Measurements from ENCODE around the gene MPHOSPH9. TPM values are rescaled to one million over a fixed set of nuclear protein-coding genes. Genes with fewer than 3 reads are reported as not detected.
A peak's percentile ranks its signal among the peaks of the same experiment; 100 is the strongest.

Gene MPHOSPH9, protein sequence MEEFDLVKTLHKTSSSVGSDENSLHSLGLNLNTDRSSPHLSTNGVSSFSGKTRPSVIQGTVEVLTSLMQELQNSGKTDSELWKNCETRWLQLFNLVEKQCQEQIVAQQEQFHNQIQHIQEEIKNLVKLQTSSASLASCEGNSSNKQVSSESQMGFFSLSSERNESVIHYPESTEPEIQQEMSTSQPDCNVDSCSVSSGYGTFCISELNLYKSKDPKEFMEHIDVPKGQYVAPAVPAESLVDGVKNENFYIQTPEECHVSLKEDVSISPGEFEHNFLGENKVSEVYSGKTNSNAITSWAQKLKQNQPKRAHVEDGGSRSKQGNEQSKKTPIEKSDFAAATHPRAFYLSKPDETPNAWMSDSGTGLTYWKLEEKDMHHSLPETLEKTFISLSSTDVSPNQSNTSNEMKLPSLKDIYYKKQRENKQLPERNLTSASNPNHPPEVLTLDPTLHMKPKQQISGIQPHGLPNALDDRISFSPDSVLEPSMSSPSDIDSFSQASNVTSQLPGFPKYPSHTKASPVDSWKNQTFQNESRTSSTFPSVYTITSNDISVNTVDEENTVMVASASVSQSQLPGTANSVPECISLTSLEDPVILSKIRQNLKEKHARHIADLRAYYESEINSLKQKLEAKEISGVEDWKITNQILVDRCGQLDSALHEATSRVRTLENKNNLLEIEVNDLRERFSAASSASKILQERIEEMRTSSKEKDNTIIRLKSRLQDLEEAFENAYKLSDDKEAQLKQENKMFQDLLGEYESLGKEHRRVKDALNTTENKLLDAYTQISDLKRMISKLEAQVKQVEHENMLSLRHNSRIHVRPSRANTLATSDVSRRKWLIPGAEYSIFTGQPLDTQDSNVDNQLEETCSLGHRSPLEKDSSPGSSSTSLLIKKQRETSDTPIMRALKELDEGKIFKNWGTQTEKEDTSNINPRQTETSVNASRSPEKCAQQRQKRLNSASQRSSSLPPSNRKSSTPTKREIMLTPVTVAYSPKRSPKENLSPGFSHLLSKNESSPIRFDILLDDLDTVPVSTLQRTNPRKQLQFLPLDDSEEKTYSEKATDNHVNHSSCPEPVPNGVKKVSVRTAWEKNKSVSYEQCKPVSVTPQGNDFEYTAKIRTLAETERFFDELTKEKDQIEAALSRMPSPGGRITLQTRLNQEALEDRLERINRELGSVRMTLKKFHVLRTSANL
- total RNA-seq (2014; rRNA removed; shearing (Covaris generic)) = 59.8 and 75.1 TPM in 2 replicates

DNA sequence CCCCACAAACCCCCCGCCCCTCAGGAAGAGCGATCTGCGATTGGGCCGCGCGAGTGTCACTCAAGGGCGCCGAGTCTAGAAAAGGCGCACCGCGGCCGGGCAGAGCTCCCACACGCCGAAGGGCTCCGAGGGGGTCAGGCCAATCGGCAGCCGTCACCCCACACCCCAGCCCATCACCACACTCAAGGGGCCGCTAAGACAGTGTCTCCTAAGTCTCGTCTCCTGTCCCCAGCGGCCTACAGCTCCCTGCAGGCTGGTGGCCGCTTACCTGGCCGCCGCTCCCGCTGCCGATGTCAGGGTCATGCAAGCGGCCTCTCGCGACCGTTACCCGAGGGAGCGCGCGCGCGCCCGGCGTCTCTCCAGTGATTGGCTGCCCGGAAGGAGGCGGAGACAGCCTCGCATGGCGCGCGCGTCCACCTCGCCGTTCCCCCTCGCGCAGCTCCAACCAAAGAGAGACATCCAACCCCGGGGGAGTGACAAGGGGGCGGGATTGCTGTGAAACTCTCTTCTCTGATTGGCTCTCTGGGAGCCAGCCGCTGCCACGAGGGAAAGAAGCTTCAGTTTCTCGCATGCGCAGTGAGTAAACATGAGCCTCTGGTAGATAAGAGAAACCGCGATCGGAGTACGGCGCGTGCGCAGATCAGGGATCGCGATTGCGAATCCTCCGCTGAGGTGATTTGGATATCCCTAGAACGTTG is at the start of gene MPHOSPH9, which contains the start of gene MTRFR:
Gene MPHOSPH9, minus strand, starts transcription at position 335 of the 698 bp plus-strand sequence. CDS start 2,777 bp downstream, outside the sequence.
Gene MTRFR, plus strand, starts transcription at position 630 of the 698 bp plus-strand sequence. CDS start 20,239 bp downstream, outside the sequence.
- peak; percentile 99 for DNase-seq (ENCODE audit: low spot score)

DNA sequence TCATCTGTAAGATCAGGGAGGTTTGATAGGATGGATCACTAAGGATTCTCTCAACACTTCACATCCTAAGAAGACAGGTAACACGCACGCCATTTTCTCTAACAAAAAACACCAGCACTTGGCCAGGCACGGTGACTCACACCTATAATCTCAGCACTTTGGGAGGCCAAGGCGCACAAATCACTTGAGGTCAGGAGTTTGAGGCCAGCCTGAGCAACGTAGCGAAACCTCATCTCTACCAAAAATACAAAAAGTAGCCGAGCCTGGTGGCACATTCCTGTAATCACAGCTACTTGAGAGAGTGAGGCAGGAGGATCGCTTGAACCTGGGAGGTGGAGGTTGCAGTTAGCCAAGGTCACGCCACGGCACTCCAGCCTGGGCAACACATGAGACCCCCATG is 49.2 kb upstream of the MPHOSPH9 start:
- no peak for DNase-seq (ENCODE audit: low spot score)

DNA sequence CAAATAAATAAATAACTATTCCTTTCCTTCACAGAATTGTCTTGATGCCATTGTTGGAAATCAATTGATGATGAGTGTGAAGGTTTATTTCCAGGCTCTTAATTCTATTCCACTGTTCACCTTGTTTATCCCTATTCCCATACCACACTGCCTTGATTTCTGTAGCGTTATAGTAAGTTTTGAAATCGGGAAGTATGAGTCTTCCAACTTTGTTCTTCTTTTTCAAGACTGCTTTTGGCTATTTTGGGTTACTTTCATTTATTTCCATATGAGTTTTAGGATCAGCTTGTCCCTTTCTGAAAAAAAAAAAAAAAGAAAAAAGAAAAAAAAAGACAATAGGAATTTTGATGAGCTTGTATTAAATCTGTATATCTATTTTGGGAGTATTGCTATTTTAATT is 48.0 kb upstream of the MPHOSPH9 start:
- no peak for DNase-seq (ENCODE audit: low spot score)

DNA sequence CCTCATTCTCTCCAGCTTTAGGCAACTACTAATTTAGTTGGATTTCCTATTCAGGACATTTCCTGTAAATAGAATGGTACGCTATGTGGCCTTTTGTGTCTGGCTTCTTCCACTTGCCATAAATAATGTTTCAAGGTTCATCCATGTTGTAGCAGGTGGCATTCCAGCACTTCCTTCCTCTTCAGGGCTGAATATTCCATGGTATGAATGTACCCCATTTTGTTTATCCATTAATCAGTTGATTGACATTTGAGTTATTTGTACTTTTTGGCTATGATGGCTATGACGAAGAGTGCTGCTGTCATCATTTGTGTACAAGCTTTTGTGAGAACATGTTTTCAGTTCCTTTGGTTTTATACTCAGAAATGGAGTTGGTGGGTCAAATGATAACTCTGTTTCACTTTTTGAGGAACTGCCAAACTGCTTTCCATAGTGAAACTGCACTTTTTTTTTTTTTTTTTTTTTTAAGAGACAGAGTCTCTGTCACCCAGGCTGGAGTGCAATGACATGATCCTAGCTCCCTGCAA is 45.2 kb upstream of the MPHOSPH9 start:
- DNase-seq (ENCODE audit: low spot score) = no peak

DNA sequence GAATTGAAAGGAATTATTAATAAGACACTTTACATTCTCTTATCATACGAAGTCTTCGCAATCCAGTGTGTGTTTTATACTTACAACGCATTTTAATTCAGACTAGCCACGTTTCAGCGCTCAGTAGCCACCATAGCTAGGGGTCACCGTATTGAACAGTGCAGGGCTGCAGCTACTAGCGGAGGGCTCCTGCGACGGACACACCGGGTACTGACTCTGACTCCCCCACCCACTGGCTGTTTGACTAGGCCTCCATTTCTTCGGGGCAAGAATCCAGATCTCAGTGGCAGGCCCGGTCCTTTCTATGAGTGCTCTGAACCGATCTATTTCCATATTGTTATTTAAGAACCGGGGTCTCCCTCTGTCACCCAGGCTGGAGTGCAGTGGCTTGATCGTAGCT is 40.2 kb upstream of the MPHOSPH9 start:
- DNase-seq (ENCODE audit: low spot score) = no peak

DNA sequence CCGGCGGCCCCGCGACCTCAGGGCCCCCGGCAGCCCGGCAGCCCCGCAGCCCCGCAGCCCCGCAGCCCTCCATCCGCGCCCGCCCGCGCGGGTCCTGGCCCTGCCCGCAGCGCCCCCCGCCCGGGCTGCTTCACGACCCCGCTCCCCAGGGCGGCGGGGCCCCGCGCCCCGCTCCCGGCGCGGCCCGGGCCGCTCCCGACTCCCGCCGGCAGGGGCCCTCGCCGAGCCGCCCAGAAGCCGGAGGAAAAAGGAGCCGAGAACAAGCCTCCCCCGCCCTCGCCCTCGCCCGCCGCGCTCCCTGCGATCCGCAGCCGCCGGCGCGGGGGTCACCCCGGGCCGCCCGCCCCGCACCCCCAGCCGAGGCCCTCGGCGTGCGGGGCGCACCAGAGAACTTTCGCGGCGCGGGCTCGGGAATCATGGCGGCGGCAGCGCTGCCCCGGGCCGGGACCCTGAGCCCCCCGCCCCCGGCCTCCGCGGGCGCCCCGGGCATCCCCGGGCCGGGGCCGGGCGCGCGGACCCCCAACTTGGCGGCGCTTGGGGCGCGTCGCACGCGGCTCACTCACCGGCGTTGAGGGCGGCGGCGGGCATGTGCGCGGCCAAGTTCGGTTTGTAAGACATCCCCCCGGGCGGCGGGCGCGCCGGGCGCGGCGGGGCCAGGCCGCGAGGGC is 38.2 kb upstream of the MPHOSPH9 start:
- DNase-seq (ENCODE audit: low spot score) = peak; percentile 15

DNA sequence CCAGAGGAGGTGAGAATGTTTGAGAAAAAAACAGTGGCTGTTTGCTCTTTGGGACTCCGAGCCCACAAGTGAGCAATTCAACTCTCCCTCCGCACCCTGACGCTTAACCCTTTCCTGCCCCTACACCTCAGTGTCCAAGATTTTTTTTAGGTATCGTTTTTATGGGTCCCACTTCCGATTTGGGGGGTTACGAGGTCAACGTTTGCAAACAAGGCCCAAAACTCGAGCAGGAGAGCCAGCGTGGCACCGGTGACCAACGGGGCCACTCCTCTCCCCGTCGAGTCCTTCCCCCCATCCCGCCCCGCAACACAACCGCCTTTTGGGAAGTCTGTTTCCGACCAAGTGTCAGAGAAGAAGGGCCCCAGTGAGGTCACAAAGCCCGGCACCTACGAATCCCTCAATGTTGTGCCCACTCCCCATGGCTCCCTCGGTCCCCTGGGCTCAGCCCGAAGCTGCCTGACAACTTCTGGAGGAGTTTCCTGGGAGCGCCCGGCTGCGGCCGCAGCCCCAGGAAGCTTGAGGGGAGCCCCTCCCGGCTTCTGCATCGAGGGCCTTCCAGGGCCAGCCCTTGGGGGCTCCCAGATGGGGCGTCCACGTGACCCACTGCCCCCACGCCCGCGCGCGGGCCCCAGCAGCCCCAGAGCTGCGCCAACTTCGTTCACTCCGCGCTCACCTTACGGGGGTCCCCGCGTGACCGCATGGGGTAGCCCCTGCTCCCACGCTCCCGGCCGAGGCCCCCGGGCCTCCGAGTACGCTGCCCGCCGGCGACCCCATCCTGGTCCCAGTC is 37.5 kb upstream of the MPHOSPH9 start:
- DNase-seq (ENCODE audit: low spot score) = no peak

DNA sequence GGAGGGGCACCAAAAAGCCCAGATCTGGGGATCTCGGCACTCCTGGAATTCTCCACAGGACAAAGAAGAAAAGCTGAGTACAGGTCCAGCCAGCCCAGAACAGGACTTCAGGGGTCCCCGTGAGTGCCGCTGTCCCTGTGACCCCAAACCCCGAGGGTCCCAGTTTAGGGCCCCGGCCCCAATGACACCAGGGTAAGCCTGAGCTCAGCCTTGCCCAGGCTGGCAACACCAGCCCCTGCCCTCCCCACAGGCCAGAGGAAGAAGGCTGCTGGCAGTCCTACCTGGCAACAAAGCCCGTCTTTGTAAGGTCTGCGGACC is 36.9 kb upstream of the MPHOSPH9 start:
- DNase-seq (ENCODE audit: low spot score) = no peak

DNA sequence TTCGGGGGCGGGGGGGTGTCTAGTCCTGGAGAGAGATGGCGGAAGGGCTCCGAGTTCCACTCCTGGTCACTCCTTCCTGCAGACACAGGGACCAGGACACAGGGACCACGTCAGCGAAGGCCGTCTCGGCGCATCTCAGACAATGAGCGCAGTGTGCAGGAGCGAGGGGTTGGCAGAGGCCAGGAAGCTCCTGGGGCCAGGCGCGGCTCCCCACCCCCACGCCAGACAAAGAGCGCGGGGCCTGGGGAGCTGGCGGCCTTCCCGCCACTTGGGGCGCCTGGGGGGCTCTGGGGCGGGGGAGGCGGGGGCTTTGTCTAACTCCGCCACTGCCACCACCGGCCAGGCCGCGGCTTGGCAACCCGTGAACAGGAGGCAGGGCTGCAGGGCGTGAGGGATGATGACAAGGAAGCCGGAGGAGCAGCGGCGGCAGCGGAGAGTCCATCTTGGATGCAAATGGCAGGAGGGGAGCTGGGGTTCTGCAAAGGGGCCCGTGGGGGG is 36.5 kb upstream of the MPHOSPH9 start:
- DNase-seq (ENCODE audit: low spot score) = no peak

DNA sequence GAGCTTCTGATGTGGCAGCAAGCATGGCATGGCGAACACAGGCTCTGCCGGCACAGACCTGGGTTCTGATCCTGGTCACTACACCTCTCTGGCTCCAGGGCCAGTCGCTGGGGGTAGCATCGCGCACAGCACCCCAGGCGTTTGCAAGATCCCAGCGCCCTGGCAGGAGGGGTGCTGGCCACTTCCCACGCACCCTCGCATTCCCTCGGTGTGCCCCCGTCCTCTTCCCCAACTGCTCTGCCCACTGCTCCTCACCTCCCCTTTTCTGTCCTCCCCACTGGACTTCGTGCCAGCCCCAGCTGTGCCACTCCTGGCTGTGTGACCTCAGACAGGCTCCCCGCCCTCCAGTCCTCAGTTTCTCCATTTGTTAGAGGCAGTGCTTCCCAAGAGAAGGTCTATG is 35.9 kb upstream of the MPHOSPH9 start:
- DNase-seq (ENCODE audit: low spot score) = no peak

DNA sequence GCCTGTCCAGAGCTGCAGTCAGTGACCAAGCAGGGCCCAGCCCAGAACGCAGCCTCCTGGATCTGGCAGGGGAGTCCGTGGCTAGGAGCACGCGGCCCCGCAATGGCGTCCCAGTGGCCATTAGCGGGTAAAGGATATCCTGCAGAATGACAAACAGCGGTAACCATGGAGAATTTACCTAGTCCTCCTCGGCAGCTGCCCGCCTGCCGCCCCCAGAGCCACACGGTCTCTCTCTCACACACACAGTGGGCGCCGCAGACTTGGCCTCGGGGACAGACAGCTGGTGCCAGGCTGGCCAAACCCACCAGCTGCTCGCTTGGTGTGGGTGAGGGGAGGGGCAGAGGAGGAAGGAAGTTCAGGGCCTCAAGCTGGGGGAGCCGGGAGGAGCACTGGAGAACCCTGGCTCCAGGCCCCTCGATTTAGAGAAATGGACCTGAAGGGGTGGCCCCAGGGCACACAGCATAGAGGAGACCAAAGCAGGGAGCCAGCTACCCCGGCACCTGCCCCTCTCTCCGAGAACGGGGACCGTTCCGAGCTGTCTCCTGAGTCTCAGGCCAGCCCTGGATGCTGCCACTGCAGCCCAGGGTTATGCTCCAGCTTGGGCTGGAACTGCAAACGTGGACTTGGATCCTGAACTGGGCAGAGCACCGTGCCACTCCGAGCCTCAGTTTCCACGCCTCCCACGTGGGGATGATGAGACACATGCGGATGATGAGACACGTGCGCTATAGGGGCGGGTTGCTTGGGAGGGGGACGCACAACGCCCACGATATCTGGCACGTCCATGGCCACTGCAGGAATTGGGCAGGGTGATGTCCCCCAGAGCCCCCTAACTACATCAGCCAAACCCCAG is 35.3 kb upstream of the MPHOSPH9 start:
- DNase-seq (ENCODE audit: low spot score) = no peak

DNA sequence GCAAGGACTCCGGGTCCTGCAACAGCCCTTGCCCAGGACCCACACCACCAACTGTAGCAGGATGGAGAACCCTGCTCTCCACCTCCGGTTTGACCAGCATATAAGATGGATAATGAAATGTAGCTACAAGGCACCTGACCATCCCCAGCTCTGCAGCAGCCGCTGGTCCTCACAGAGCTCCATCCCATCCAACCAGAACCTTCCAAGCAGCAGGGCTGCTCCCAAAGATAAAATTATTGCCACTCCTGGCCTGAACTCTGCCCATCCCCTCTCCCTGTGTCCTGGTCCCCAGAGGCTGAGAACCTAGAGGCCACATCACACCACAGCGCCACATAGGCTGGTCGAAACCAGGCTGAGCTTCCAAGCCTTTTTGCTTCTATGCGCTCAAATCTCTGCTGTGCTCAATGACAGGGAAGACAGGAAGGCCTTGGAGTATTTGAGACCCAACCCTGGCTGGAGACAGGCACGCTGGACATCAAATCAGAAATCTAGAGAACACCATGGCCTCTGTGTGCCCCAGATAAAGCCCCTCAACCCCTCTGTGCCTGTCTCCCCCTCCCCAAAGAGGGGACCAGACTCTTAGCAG is 34.5 kb upstream of the MPHOSPH9 start:
- DNase-seq (ENCODE audit: low spot score) = no peak

DNA sequence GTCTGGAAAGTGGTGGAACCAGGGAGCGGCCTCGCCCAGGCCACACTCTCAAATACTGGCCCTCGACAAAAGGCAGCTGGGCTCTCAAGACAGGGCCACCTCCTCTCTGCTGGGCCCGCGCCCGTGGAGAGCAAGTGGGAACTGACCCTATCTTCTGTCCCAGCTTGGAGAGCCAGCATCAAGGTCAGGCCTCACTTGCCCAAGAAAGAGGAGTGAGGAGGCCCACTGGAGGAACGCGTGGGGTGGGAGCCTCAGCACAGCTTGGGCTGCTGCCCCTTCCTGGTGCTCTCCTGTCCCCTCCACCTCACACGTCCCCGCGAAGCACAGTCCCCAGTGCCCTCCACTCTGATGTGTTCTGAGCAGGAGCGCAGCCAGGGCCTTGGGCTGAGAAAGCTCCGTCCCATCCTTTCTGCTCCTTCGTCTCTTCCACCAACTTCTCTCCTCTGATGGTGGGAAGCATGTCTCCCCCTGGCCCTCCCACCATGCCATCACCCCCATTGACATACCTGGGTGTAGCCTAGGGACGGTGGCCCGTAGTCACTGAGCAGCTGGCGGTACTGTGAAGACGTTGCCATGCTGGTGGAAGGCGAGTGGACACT is 33.8 kb upstream of the MPHOSPH9 start:
- DNase-seq (ENCODE audit: low spot score) = no peak

DNA sequence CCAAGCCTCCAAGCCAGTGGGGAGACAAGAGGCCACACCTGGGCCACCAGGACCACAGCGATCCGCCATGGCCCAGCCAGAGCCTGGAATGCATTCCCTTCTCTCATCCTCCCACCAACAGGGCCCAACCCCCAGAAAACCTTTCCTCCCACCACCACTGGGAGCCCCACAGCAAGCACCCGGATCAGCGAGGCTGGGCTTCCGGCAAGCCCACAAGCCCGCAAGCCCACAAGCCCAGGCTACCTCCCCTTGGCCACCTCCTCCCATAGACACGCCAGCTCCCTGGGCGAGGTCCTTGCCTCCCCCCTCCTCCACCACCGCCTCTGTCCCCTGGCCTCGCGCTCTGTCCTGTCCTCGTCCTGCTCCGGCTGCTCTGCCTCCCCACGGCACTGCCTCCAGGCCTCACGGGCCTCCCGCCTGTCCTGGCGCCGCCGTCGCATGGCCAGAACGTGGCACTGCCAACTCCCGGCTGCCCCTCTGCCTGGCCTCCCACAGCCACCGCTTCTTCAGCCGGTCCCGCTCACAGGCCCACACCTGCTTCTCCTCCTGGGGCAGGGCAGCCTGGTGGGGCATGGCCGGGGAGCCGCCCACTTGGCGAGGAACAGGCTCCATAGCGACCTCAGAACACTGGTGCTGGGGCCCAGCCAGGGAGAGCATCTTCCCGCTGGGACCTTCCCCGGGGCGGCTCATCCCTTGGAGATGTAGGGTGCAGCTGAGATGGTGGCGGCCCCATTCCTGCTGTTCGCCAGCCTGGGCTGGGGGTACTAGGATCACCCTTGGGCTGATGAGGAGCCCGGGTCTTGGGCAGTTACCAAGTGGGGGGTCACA is 33.1 kb upstream of the MPHOSPH9 start:
- DNase-seq (ENCODE audit: low spot score) = no peak

DNA sequence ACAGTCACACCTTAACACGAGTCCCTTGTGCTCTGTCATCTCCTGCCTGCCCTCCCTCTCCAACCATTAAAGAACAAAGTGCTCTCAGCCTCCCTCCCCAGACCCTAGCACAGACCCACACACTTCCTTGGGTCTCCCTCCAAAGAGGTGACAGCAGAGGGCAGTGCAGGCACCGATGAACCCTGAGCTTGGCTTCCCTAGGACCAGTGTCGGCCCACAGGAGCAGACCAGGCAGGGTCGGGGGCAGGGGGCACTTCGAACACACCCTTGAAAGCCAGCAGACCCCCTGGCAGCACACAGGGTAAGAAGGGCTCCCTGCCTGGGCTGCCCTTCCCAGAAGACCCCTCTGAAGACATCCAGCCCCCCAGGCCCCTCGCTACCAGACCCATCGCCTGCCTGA is 31.7 kb upstream of the MPHOSPH9 start:
- DNase-seq (ENCODE audit: low spot score) = no peak

DNA sequence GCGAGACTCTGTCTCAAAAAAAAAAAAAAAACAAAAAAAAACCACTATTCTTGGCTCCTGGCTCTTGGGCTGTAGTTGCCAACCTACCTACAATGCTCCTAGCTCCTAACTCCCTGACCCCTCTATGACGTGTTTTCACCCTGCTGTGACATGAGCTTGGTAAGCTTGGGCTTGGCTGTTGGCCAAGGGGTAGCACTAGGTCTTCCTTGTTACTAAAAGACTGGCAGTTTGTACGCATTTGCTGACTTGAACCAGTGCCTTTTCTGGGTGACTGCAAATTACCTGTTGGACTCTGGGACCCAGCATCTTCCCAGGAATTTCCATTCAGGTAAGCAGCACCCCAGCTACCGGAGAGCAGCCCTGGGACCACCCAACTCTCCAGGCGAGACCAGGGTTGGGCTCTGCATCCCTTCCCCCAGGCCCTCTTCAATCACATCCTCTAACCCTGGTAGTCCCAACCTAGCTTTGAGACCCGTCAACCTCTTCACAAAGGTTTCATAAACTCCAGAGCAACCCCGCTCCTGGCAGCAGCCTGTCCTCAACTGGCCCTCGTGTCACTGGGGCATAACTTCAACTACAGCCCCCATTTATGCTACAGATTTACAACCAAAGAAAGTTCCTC is 30.4 kb upstream of the MPHOSPH9 start:
- DNase-seq (ENCODE audit: low spot score) = no peak

DNA sequence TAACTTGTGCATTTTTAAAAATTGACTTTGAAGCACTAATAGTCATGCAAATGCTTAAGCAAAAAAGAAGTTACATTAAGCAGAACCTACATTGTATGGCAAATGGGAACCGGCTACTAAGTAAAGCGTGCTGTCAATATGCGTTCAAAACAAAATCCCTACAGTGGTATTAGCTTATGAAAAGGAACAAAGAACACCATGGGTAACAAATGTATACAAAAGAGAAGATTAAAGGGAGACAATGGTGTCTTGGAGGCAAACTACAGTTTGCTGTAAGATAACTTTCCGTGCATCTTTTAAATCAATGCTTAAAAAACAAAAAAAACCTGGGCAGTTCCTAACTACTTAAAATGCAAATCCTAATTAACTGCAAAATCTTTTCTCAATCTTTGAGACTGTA is 28.3 kb upstream of the MPHOSPH9 start:
- DNase-seq (ENCODE audit: low spot score) = no peak

Measured in A172 (cell line).